HG03378 (cell line): ENCODE measurements around the gene MRPL37.
"Not testable (repeated sequence)": the region's sequence is repeated elsewhere in the genome, so short reads cannot be mapped to it uniquely, and the experiment has no call there.

Experiments
- ATAC-seq: cut with Tn5 transposase; IDR thresholded peaks from one replicate; pipeline ENCODE4 v1.9.1; 2021; ENCODE audit warnings: mild to moderate bottlenecking, moderate library complexity; ENCODE audit not compliant: unreplicated experiment

MRPL37 gene

DNA sequence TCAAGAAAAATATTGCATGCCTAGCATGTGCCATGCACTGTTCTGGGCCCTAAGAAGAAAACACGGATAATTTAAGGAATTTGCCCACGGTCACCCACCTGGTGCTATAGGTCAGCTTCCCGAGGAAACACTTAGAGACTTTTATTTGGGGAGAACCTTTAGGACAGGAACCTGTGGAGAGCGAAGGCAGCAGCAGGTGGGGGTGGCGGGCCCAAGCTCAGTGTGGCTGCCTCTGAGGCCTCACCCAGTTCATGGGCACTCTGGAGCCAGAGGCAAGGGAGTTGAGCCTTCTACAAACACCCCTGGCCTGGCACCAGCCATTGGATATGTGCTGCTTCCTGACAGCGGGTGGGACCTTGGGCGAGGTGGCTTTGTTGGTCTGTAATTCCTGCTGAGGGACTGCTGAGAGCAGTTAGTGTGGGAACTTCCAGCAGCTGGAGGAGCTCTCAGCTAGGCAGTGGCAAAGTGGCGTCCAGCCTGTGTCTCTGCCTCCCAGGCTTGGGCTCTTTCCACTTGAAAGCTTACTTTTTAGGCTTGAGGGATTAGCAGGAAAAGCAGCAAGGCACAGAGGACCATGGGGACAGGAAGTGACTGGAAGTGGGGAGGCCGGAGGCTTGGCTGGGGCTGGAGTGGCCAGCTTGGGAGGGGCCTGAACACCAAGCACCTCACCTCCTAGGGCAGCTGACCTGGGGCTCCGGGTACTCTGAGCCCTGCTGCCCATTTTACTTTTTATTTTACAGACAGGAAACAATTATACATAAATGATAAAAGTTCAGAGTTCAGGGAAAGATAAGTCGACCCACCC, 19.1 kb downstream of the MRPL37 start:
- ATAC-seq: no peak

DNA sequence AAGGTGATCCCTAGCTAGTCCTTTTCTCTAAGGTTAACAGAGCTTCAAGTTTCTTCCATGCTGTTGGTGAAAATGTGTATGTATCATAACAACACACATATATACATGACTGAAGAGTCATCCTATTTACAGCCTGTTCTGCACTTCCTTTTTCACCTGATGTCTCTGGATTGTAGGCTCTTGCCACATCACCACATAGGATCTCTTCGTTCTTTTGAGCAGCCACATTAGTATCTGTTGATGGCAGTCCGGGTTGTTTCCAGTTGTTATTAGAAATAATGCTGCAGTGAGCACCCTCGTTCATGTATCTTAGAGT, 19.7 kb downstream of the MRPL37 start:
- no peak for ATAC-seq

DNA sequence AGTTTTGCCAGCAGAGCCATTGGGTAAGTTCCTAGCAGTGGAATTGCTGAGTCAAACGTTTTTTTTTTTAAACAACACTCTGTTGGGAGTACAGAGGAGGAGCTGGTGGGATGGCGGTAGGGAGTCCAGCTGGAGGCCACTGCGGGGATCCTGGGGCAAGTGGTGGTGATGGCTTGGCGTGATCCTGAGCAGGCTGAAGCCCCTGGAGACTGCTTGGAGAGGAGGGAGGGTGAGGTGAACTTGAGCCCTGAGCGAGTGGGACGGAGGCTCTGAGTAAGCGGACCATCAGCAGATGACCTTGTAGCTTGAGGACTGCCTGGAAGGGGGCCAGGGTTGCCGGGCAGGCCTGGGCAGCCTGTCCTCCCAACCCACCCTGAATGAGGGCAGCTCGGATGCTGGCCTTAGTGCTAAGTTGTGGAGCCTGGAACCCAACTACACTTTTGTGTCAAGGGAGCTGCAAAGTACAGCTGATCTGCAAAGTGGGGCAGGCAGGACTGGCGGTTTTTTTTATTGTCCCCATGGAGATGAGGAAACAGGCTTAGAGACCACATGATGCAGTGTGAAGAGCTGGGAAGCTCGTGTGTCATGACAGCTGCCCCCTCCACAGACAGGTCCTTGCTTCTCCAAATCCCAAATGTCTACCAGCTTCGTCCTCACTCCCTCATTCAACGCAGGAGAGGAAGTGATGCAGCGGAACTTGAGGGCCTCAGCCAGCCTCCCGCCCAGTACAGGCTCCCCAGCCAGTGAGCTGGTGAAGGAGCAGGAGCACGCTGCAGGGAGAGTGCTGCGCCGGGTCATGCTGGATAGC, 20.2 kb downstream of the MRPL37 start:
- no peak for ATAC-seq

DNA sequence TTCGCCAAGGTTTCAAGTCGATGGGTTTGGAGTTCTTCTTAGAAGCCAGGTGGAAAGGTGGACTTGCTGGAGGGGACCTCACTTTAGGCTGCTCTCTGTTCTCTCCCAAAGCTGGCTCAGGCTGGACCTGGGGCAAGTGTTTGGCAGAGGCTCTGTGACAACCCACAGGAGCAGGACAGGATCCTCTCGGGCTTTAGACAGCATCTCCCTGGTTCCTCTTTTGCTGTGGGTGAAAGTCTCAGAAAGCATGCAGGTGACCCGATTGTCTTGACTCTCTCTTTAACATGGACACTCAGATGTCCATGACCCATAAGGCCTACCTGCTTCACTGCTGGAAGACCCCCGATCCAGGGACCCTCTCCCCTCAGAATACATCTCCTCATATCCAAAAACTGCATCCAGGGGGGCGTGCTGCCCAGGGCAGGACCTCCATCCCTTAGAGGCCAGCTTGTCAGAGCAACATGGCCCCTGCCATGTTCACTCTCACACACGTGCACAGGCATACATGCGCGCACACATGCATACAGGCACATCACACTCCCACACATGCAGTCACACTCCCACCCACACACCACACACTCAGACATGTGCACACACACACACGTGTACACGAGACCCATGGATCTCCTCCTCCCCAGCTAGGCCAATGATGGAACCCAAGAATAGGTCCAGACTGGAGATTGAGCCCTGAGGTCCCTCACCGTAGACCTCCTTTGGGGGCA, 21.3 kb downstream of the MRPL37 start:
- ATAC-seq: no peak

DNA sequence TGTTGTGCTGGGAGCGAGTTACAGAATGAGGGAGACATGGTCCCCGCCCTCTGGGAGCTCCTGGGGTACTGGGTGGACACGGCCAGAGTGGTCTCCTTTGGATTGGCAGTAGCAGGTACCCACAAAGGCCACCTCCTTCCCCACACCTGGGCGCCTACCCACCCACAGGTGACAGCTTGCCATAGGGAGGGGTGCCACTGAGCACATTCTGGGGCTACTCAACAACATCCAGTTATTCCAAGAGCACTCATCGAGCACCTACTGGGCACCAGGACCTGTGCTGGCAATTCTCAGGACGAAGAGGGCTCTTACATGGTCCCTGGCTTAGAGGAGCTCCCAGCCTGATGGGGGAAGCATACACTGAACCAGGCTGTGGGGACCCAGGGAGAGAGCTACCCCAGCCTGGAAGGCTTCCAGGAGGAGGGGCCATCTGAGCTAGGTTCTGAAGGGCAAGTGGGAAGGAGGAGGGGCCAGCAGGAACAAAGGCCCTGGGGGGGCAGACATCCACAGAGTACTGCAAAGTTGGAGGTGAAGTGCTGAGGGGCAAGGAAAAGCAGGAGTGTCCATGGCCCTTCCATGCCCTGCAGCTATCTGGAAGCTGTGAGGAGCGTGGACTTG, 22.0 kb downstream of the MRPL37 start:
- no peak for ATAC-seq

DNA sequence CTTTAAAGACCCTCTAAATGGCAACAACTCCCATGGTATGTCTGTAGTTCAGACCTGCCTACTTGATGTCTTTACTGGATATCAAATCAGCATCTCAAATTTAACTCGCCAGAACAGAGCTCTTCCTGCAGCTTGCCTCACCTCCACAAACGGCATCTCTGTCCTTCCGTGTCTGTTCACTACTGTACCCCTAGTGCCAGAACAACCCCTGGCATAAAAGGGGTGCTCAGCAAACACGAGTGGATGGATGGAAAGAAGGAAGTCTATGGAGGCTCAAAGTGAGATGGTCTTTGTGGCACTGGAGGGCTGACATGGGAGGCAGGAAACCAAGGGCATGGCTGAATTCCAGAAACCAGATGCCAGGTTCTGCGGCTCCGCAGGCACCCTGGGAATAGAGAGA, 22.7 kb downstream of the MRPL37 start:
- no peak for ATAC-seq

DNA sequence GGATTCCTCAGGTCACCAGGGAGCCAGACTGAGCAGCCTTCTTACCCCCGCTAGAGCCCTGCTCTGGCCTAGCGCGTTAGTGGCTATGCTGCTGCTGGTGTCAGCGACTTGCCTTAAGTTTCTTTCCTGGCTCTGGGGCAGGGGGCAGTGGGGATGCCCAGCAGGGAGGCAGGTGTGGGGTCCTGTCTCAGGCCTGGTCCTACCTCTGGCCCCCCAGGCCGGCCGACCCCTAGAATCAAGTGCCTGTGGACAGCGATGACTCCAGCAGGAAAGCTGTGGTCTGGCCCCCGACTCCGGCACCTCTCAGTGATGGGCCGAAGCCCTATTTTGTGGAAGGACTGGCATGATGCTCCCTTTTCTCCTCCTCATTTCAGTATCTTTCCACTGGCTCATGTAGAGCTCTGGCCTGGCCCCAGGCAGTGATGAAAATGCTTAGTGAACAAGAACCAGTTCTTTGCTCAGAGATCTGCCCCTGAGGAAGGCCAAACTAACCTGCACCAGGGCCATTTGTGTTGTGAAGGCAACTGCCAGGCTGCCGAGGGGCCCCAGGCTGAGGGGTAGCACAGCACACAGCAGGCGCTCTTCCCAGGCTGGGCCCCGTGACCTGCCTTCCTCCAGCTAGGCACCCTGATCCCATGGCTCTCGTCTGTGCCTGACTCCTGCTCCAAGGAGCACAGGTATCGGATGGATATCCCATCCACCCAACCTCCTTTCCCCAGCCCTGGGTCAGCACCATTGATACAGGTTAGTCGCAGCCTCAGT, 23.7 kb downstream of the MRPL37 start:
- no peak for ATAC-seq

DNA sequence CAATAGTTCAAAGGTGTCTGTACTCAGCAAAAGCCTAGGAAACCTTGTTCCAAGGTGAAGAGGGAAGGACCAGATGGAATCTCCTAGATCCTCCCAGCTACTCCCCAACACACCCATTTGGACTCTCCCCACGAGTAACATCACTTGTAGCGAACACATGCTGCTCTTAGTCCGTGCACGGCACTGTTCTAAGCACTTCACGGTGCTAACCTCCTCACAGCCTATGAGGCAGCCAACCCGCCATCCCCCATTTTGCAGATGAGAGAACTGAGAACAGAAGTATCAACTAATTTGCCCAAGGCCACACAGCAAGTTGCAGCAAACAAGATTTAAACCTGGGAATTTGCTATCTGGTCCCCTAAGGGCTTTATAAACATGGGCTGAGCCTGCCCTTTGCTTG, 24.3 kb downstream of the MRPL37 start:
- ATAC-seq: no peak

DNA sequence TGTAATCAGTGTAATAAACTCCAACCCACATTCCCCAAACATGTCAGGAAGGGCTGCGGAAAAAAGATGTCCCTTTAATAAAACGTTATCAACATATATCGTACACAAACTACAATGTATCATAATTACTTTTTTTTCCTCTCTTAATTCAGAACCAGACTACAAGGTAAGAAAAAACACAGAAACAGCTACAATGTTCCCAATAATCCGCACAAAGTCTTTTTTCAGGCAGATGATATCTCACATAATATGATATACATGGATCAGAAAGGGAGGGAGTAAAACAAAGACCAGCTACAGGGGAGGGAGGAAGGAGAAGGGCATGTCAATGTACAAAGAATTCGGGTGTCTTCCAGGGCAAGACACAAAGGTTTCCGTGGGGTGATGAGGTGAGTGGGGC, 25.4 kb downstream of the MRPL37 start:
- no peak for ATAC-seq

DNA sequence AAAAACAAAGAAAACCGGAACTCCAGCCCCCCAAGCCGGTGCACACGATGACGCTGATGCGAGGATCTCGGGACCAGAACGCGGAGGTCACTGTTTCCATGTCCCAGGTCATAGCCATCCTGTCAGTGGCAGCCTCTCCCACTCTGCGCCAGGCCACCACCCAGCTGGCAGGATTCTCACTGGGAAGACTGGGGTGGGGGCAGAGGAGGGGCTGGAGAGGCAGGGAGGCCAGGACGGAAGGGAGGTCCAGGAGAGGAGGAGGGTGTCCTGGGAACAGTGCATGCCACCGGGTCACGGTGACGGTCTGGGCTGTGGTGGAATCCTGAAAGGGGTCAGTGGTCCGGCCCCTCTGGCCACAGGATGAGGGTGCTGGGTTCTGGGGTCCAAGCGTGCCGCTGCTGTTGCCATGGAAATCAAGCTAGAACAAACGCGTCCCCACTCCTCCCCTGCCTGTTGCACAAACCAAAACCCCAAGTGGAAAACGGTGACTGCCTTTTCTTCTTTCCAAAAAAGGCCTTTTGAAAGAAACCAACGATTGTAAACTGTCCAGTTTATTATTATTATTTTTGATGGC, 26.1 kb downstream of the MRPL37 start:
- no peak for ATAC-seq

DNA sequence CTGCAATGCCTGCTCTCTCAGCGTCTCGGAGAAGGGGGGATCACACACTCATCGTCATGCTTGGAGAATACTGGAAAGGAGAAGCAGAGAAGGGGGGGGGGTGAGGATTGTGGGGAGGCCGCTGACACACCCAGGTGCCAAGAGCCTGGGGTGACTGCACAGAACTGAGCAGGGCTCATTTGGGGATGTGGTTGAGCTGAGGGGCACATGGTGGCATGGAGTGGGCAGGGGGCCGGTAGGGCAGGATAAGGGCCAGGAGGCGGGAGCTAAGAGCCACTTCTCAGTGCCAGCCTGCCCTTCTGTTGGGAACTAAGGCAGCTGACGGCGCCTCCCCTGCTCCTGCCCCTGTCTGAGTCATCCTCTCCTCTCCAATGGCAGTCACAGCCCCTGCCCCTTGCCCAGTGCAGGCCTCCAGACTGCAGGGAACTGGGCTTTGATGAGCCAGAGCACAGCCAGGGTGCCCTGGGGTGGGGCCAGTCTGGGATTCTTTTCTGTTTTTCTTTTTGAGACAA, 27.2 kb downstream of the MRPL37 start:
- ATAC-seq: no peak

DNA sequence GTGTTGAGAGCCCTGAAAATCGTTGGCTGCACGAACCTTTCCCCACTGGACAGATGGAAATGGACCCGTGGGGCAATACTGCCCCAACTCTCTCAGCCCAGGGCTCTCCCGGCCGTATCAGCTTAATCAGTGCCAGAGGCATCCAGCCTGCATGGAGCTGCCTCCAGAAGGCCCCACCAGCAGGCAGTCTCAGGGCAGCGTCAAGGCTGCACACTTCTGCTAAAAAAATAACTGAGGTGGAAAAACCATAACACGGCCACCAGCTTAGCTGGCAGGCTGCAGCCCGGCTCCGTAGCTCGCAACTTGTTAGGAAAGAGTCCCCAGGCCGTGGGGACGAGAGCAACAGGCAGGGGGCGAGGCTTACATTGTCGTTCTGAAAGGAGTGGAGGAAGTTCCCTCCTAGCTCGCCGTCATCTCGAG, 27.9 kb downstream of the MRPL37 start:
- no peak for ATAC-seq

DNA sequence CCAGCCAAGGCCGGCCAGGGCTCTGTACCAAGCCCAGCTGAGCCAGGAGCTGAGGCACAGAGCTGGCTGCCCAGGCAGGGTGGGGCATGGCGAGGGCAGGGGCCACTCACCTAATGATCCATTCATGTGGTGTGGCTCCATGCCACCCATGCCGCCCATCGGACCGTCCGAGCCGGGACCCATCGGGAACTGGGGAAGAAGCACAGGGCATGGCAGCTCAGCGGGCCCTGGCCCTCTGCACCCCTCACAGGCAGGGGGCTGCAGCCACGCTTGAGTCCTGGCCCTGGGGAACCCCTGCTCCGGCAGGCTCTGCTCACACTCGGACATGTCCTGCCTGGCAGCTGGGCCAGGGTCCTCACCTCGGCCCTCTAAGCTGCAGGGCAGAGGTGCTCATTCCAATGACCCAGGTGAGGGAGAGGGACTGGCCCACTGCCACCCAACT, 28.7 kb downstream of the MRPL37 start:
- ATAC-seq: no peak

DNA sequence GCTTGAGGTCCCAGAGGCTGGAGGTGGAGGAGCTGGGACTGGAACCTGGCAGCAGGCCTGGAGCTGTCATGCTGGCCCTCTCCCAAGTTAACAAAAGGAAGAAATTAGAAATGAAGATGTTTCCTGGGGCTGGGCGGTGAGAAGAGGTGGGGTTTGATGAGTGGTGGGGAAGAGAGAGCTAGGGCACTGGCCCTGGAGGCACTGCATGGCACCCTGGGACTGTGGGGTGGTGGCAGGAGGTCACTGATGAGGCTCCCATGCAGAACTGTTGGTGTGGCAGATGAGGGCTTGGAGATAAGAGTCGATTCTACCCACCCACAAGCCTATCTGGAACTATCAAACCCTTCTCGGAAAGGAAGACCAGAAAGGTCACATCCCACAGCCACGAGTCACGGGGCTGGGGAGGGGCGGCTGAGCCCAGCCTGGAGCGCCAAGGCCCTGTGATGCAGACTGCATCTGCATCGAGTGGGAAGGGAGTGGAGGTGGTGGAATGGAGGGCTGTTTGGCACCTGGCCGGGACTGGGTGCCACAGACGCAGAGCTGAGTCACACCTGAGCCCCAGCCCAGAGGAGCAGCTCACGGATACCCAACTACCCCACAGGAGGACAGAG, 29.4 kb downstream of the MRPL37 start:
- ATAC-seq: no peak

DNA sequence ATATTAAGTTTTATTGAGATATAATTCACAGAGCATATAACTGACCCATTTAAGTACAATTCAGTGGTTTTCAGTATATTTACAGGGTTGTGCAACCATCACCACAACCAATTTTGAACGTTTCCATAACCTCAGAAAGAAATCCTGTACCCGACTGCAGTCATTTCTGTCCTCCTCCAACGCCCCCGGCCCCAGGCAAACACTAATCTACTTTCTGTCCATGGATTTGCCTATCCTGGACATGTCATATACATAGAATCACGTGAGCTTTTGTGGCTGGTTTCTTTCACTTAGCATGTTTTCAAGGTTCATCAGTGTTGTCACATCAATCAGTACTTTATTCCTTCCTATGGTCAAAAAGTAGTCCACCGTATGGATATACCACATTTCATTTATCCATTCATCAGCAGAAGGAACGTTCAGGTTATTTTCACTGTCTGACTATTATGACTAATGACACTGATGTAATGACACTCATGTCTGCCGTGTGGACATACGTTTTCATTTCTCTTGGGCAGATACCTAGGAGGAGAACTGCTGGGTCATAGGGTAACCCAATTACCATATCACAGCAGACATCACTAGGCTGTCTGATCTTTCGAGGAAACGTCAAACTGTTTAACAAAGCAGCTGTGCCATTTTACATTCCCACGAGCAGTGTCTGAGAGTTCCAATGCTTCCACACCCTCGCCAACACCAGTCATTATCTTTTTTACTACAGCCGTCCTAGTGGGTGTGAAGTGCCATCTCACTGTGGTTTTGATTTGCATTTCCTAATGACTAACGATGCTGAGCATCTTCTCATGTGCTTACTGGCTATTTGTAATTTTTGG, 30.8 kb downstream of the MRPL37 start:
- no peak for ATAC-seq

DNA sequence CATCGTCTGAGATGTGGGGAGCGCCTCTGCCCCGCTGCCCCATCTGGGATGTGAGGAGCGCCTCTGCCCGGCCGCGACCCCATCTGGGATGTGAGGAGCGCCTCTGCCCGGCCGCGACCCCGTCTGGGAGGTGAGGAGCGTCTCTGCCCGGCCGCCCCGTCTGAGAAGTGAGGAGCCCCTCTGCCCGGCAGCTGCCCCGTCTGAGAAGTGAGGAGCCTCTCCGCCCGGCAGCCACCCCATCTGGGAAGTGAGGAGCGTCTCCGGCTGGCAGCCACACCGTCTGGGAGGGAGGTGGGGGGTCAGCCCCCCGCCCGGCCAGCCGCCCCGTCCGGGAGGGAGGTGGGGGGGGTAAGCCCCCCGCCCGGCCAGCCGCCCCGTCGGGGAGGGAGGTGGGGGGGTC, 33.2 kb downstream of the MRPL37 start:
- ATAC-seq: not testable (repeated sequence)

DNA sequence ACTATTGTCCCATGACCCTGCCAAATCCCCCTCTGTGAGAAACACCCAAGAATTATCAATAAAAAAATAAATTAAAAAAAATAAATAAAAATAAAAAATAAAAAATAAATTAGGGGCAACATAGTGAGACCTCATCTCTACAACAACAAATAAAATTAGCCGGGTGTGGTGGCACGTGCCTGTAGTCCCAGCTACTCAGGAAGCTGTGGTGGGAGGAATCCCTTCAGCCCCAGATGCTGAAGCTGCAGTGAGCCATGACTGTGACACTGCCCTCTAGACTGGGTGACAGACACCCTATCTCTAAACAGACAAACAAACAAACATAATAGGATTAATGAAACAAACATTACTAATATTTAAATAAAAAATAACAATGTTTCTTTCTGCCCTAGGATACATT, 34.3 kb downstream of the MRPL37 start:
- no peak for ATAC-seq

DNA sequence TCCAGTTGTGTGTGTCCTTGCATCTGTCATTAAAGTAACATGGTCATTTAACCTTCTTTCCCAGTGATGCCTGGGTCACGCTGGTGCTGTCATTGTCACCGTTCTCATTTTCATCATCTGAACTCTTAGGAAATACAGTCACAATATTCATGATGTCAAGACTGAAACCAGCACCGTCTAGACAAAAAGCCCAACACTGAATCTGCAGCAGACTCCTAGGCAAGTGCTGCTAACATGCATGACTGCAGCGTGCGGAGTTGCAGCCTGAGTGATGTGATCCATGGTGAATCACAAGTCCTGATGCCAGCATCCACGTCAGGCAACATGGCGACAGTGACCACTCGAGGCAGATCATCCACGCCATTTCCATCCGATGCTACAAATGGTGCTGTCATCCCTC, 37.6 kb downstream of the MRPL37 start:
- no peak for ATAC-seq
